ENCODE data around the gene TAF4B. TPM values are rescaled to one million over a fixed set of nuclear protein-coding genes. Genes with fewer than 3 reads are reported as not detected.
A peak's percentile ranks its signal among the peaks of the same experiment; 100 is the strongest.
"Not testable (repeated sequence)": the region's sequence is repeated elsewhere in the genome, so short reads cannot be mapped to it uniquely, and the experiment has no call there.

Gene TAF4B, protein sequence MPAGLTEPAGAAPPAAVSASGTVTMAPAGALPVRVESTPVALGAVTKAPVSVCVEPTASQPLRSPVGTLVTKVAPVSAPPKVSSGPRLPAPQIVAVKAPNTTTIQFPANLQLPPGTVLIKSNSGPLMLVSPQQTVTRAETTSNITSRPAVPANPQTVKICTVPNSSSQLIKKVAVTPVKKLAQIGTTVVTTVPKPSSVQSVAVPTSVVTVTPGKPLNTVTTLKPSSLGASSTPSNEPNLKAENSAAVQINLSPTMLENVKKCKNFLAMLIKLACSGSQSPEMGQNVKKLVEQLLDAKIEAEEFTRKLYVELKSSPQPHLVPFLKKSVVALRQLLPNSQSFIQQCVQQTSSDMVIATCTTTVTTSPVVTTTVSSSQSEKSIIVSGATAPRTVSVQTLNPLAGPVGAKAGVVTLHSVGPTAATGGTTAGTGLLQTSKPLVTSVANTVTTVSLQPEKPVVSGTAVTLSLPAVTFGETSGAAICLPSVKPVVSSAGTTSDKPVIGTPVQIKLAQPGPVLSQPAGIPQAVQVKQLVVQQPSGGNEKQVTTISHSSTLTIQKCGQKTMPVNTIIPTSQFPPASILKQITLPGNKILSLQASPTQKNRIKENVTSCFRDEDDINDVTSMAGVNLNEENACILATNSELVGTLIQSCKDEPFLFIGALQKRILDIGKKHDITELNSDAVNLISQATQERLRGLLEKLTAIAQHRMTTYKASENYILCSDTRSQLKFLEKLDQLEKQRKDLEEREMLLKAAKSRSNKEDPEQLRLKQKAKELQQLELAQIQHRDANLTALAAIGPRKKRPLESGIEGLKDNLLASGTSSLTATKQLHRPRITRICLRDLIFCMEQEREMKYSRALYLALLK
- total RNA-seq, result 3.7 TPM

DNA sequence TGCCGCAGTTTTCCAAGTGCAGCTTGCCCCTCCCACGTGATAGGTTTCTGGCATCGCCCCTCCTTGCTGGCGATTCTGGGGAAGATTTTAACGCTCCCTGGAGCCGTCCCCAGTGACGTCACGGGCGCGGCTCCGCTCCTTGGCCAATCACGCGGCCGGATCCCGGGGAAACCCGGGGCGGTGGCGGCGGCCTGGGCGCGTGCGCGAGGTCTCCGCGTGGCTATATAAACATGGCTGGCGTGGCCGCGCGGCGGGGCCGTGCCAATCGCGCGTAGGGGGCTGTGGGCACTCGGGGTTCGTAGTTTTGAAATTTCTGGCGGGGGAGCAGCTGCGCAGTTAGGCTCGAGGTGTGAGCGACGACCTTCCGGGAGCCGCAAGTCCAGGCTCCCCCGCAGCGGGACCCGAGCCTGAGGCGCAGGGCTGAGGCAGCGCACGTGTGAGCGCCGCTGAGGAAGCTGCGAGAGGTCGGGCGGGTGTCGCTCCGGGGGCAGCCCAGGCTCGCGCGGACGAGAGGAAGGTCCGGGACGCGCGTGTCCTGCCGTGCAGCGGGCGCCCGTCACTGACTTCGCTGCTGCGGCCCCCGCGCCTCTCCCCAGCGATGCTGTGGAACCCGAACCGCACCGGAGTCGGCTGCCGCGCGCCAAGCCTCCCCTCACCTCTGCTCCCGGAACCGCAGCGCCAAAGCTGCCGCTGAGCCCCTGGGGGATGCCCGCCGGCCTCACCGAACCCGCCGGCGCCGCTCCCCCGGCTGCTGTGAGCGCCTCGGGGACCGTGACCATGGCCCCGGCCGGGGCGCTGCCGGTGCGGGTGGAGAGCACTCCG, at the start of gene TAF4B:
Gene TAF4B, plus strand, starts transcription at position 217 of the 822 bp plus-strand sequence. Its CDS starts 489 bp downstream, at position 706.
- Histone ChIP-seq H3K9me3 (ENCODE audit: control insufficient read depth in 3 of 3, low read length in 3 of 3) (no peaks in the 10 kb centered on the region), H3K4me1 (ENCODE audit: control insufficient read depth in 3 of 3, insufficient read depth in 3 of 3, low read length in 3 of 3) (peaks cover 4 to 12% (median 9%) of the 10 kb centered on the region in 3 donors), H3K9ac (ENCODE audit: low read depth in 1 of 3, low read length in 3 of 3) (peak within 1 kb of the TSS; percentile 82 to 87 (median 85)), H3K27me3 (ENCODE audit: control insufficient read depth in 3 of 3, insufficient read depth in 3 of 3, low read length in 3 of 3) (no peaks in the 10 kb centered on the region), H3K4me3 (ENCODE audit: low read length in 3 of 3) (peak within 1 kb of the TSS; percentile 86 to 92 (median 90)), H3K27ac (ENCODE audit: low read depth, low read length) (peak within 1 kb of the TSS; percentile 77), H3K36me3 (ENCODE audit: control insufficient read depth in 3 of 3, insufficient read depth in 3 of 3, low read length in 3 of 3) (no peaks in the 10 kb centered on the region)

DNA sequence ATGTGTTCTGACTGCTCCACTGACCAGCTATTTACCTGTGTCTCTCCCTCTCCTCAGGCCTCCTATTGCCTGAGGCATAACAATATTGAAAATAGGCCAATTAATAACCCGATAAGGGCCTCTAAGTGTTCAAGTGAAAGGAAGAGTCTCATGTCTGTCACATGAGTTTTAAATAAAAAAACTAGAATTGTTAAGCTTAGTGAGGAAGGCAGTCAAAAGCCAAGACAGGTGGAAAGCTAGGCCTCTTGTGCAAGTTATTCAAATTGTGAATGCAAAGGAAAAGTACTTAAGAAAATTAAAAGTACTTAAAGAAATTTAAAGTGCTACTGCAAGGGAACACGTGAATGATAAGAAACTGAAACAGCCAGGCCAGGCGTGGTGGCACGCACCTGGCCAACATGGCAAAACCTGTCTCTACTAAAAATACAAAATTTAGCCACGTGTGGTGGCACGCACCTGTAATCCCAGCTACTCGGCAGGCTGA, 44.9 kb upstream of the TAF4B start:
- peaks cover 0 to 3% (median 0%) of the 10 kb centered on the region in 3 donors for H3K9me3 ChIP-seq (ENCODE audit: control insufficient read depth in 3 of 3, low read length in 3 of 3)
- H3K36me3 ChIP-seq (ENCODE audit: control insufficient read depth in 3 of 3, insufficient read depth in 3 of 3, low read length in 3 of 3), result no peaks in the 10 kb centered on the region
- H3K27me3 ChIP-seq (ENCODE audit: control insufficient read depth in 3 of 3, insufficient read depth in 3 of 3, low read length in 3 of 3), result no peaks in the 10 kb centered on the region
- no peaks in the 10 kb centered on the region for H3K4me1 ChIP-seq (ENCODE audit: control insufficient read depth in 3 of 3, insufficient read depth in 3 of 3, low read length in 3 of 3)
- no peak overlapping the region for H3K4me3 ChIP-seq (ENCODE audit: low read length in 3 of 3)
- H3K27ac ChIP-seq (ENCODE audit: low read depth, low read length), result no peak overlapping the region
- H3K9ac ChIP-seq (ENCODE audit: low read depth in 1 of 3, low read length in 3 of 3), result no peak overlapping the region

DNA sequence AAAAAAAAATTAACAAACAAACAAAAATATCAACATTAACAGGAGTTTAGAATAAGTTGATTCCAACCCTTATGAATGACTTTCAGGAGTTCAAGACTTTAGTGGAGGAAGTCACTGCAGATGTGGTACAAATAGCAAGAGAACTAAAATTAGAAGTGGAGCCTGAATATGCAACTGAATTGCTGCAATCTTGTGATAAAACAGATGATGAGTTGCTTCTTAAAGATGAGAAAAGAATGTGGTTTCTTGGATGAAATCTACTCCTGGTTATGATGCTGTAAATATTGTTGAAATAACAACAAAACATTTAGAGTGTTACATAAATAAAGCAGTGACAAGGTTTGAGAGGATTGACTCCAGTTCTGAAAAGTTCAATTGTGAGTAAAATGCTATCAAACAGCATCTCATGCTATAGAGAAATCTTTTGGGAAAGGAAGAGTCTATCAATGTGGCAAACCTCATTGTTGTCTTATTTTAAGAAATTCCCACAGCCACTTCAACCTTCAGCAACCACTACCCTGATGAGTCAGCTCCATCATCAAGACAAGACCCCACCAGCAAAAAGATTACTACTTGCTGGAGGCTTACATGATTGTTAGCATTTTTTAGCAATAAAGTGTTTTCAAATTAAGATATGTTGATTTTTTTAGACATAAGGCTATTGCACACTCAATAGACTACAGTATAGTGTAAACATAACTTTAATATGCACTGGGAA, 42.7 kb upstream of the TAF4B start:
- Histone ChIP-seq H3K9me3 (ENCODE audit: control insufficient read depth in 3 of 3, low read length in 3 of 3) (peaks cover 0 to 3% (median 0%) of the 10 kb centered on the region in 3 donors), H3K9ac (ENCODE audit: low read depth in 1 of 3, low read length in 3 of 3) (no peak overlapping the region), H3K36me3 (ENCODE audit: control insufficient read depth in 3 of 3, insufficient read depth in 3 of 3, low read length in 3 of 3) (no peaks in the 10 kb centered on the region), H3K27me3 (ENCODE audit: control insufficient read depth in 3 of 3, insufficient read depth in 3 of 3, low read length in 3 of 3) (no peaks in the 10 kb centered on the region), H3K4me3 (ENCODE audit: low read length in 3 of 3) (no peak overlapping the region), H3K4me1 (ENCODE audit: control insufficient read depth in 3 of 3, insufficient read depth in 3 of 3, low read length in 3 of 3) (no peaks in the 10 kb centered on the region), H3K27ac (ENCODE audit: low read depth, low read length) (no peak overlapping the region)

DNA sequence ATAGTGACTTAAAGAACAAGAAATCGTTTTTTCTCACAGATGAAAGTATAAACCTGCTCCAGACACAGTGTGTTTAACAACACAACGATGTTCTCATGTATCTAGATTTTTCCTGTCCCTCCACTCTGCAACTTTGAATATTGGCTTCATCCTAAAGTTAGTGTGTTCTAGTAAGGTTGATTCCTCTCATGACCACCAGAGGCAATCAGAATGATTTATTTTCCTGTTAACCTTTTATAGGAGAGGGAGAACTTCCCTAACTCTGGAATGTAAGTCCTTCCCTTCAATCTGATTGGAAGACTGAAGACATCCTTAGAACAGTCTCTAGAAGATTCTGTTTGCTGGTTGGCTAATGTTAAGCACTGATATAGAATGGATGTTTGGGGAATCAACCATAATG, 41.0 kb upstream of the TAF4B start:
- Histone ChIP-seq H3K27me3 (ENCODE audit: control insufficient read depth in 3 of 3, insufficient read depth in 3 of 3, low read length in 3 of 3) (no peaks in the 10 kb centered on the region), H3K36me3 (ENCODE audit: control insufficient read depth in 3 of 3, insufficient read depth in 3 of 3, low read length in 3 of 3) (no peaks in the 10 kb centered on the region), H3K4me1 (ENCODE audit: control insufficient read depth in 3 of 3, insufficient read depth in 3 of 3, low read length in 3 of 3) (no peaks in the 10 kb centered on the region)

DNA sequence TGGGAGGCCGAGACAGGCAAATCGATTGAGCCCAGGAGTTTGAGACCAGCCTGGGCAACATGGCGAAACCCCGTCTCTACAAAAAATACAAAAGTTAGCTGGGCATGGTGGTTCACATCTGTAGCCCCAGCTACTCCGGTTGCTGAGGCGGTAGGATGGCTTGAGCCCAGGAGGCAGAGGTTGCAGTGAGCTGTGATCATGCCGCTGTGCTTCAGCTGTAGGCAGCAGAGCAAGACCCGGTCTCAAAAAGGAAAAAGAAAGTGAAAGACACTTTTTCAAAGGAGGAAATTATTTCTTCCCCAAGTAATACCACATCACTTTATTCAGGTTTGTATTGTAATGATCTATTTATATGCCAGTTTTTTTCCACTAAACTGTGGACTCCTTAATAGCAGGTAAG, 35.7 kb upstream of the TAF4B start:
- no peak overlapping the region for H3K4me3 ChIP-seq (ENCODE audit: low read length in 3 of 3)
- no peak overlapping the region for H3K27ac ChIP-seq (ENCODE audit: low read depth, low read length)
- no peaks in the 10 kb centered on the region for H3K36me3 ChIP-seq (ENCODE audit: control insufficient read depth in 3 of 3, insufficient read depth in 3 of 3, low read length in 3 of 3)
- no peaks in the 10 kb centered on the region for H3K9me3 ChIP-seq (ENCODE audit: control insufficient read depth in 3 of 3, low read length in 3 of 3)
- H3K9ac ChIP-seq (ENCODE audit: low read depth in 1 of 3, low read length in 3 of 3), result no peak overlapping the region
- H3K27me3 ChIP-seq (ENCODE audit: control insufficient read depth in 3 of 3, insufficient read depth in 3 of 3, low read length in 3 of 3), result no peaks in the 10 kb centered on the region
- no peaks in the 10 kb centered on the region for H3K4me1 ChIP-seq (ENCODE audit: control insufficient read depth in 3 of 3, insufficient read depth in 3 of 3, low read length in 3 of 3)

More for the DNA sequence above, 41.0 kb upstream of the TAF4B start:
- Histone ChIP-seq H3K9me3 (ENCODE audit: control insufficient read depth in 3 of 3, low read length in 3 of 3) (peaks cover 0 to 3% (median 0%) of the 10 kb centered on the region in 3 donors), H3K9ac (ENCODE audit: low read depth in 1 of 3, low read length in 3 of 3) (no peak overlapping the region), H3K27ac (ENCODE audit: low read depth, low read length) (no peak overlapping the region), H3K4me3 (ENCODE audit: low read length in 3 of 3) (no peak overlapping the region)

DNA sequence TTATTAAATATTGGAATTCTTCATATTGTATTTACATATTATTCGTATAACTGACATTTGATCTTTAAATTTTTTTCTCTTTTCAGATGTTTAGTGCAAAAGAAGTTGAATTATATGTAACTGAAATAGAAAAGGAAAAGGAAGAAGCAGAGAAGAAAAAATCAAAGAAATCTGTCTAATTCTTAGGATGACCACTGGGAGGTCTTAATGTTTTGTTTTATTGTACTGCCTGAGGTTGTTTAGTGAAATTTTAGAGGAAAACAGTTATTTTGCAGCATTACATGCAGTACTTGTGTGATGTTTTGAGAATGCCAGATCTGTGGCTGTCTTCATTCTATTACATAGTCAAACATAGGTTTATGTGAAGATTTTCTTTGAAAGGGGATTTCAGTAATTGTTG, 34.0 kb upstream of the TAF4B start:
- Histone ChIP-seq H3K27ac (ENCODE audit: low read depth, low read length) (no peak overlapping the region), H3K4me3 (ENCODE audit: low read length in 3 of 3) (no peak overlapping the region), H3K9me3 (ENCODE audit: control insufficient read depth in 3 of 3, low read length in 3 of 3) (no peaks in the 10 kb centered on the region), H3K36me3 (ENCODE audit: control insufficient read depth in 3 of 3, insufficient read depth in 3 of 3, low read length in 3 of 3) (no peaks in the 10 kb centered on the region), H3K27me3 (ENCODE audit: control insufficient read depth in 3 of 3, insufficient read depth in 3 of 3, low read length in 3 of 3) (no peaks in the 10 kb centered on the region), H3K4me1 (ENCODE audit: control insufficient read depth in 3 of 3, insufficient read depth in 3 of 3, low read length in 3 of 3) (no peaks in the 10 kb centered on the region), H3K9ac (ENCODE audit: low read depth in 1 of 3, low read length in 3 of 3) (no peak overlapping the region)

DNA sequence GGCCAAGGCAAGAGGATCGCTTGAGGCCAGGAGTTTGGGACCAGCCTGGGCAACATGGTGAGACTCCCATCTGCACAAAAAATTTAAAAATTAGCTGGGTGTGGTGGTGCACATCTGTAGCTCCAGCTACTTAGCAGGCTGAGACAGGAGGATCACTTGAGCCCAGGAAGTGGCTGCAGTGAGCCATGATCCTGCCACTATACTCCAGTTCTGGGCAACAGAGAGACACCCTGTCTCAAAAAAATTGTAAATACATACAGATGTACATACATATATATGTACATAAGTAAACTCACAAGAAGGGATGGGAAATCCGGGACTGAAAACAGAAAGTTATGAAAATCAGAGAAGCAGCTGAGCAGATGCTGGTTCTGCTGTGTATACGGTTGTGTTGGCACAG, 29.6 kb upstream of the TAF4B start:
- Histone ChIP-seq H3K27ac (ENCODE audit: low read depth, low read length) (no peak overlapping the region), H3K27me3 (ENCODE audit: control insufficient read depth in 3 of 3, insufficient read depth in 3 of 3, low read length in 3 of 3) (no peaks in the 10 kb centered on the region), H3K36me3 (ENCODE audit: control insufficient read depth in 3 of 3, insufficient read depth in 3 of 3, low read length in 3 of 3) (no peaks in the 10 kb centered on the region), H3K4me1 (ENCODE audit: control insufficient read depth in 3 of 3, insufficient read depth in 3 of 3, low read length in 3 of 3) (no peaks in the 10 kb centered on the region), H3K4me3 (ENCODE audit: low read length in 3 of 3) (no peak overlapping the region), H3K9me3 (ENCODE audit: control insufficient read depth in 3 of 3, low read length in 3 of 3) (no peaks in the 10 kb centered on the region), H3K9ac (ENCODE audit: low read depth in 1 of 3, low read length in 3 of 3) (no peak overlapping the region)

DNA sequence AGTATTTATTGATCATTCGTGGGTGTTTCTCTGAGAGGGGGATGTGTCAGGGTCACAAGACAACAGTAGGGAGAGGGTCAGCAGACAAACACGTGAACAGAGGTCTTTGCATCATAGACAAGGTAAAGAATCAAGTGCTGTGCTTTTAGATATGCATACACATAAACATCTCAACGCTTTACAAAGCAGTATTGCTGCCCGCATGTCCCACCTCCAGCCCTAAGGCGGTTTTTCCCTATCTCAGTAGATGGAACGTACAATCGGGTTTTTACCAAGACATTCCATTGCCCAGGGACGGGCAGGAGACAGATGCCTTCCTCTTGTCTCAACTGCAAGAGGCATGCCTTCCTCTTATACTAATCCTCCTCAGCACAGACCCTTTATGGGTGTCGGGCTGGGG, 24.2 kb upstream of the TAF4B start:
- not testable (repeated sequence) for H3K9ac ChIP-seq (ENCODE audit: low read depth in 1 of 3, low read length in 3 of 3); H3K36me3 ChIP-seq (ENCODE audit: control insufficient read depth in 3 of 3, insufficient read depth in 3 of 3, low read length in 3 of 3)

DNA sequence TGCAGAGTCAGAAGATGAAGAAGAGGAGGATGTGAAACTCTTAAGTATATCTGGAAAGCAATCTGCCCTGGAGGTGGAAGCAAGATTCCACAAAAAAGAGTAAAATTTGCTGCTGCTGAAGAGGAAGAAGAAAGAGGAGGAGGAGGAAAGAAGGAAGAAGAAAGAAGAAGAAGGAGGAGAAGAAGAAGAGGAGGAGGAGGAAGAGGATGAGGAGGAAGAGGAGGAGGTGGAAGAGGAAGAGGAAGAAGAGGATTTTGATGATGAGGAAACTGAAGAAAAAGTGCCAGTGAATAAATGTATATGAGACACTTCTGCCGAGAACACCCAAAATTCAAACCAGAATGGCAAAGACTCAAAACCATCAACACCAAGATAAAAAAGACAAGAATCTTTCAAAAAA, 20.9 kb upstream of the TAF4B start:
- H3K9ac ChIP-seq (ENCODE audit: low read depth in 1 of 3, low read length in 3 of 3), result no peak overlapping the region
- H3K4me1 ChIP-seq (ENCODE audit: control insufficient read depth in 3 of 3, insufficient read depth in 3 of 3, low read length in 3 of 3), result no peaks in the 10 kb centered on the region
- no peak overlapping the region for H3K4me3 ChIP-seq (ENCODE audit: low read length in 3 of 3)
- H3K36me3 ChIP-seq (ENCODE audit: control insufficient read depth in 3 of 3, insufficient read depth in 3 of 3, low read length in 3 of 3), result no peaks in the 10 kb centered on the region
- no peaks in the 10 kb centered on the region for H3K9me3 ChIP-seq (ENCODE audit: control insufficient read depth in 3 of 3, low read length in 3 of 3)
- no peak overlapping the region for H3K27ac ChIP-seq (ENCODE audit: low read depth, low read length)
- H3K27me3 ChIP-seq (ENCODE audit: control insufficient read depth in 3 of 3, insufficient read depth in 3 of 3, low read length in 3 of 3), result no peaks in the 10 kb centered on the region

More for the DNA sequence above, 24.2 kb upstream of the TAF4B start:
- H3K4me1 ChIP-seq (ENCODE audit: control insufficient read depth in 3 of 3, insufficient read depth in 3 of 3, low read length in 3 of 3); H3K9me3 ChIP-seq (ENCODE audit: control insufficient read depth in 3 of 3, low read length in 3 of 3); H3K27ac ChIP-seq (ENCODE audit: low read depth, low read length); H3K27me3 ChIP-seq (ENCODE audit: control insufficient read depth in 3 of 3, insufficient read depth in 3 of 3, low read length in 3 of 3); H3K4me3 ChIP-seq (ENCODE audit: low read length in 3 of 3): not testable (repeated sequence)
